ENCODE results near the gene KCND3. TPM values are rescaled to one million over a fixed set of nuclear protein-coding genes. Genes with fewer than 3 reads are reported as not detected.

The KCND3 gene
- total and polyA plus RNA-seq, 12 donors: 3.5 to 24.7 (median 15.2) TPM

GRCh38 chr1:111980686-111981085 lies 8.8 kb downstream of the KCND3 start:
- ATAC-seq: no peak
- H3K36me3 ChIP-seq: peaks cover 0 to 16% (median 0%) of the 10 kb centered on the region in 9 donors
- intact Hi-C loops (cut with DNase I): loop anchor here in 2 of 10 donors (10.0 kb wide), 2 partner anchors 56 to 76 kb away; no protein-coding TSS in a partner anchor
- no peak overlapping the region for H3K4me3 ChIP-seq
- no peak for DNase-seq
- TF ChIP-seq, protein P1, sequence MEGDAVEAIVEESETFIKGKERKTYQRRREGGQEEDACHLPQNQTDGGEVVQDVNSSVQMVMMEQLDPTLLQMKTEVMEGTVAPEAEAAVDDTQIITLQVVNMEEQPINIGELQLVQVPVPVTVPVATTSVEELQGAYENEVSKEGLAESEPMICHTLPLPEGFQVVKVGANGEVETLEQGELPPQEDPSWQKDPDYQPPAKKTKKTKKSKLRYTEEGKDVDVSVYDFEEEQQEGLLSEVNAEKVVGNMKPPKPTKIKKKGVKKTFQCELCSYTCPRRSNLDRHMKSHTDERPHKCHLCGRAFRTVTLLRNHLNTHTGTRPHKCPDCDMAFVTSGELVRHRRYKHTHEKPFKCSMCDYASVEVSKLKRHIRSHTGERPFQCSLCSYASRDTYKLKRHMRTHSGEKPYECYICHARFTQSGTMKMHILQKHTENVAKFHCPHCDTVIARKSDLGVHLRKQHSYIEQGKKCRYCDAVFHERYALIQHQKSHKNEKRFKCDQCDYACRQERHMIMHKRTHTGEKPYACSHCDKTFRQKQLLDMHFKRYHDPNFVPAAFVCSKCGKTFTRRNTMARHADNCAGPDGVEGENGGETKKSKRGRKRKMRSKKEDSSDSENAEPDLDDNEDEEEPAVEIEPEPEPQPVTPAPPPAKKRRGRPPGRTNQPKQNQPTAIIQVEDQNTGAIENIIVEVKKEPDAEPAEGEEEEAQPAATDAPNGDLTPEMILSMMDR (IDR thresholded peaks at IDR 0.05): no peak
- peaks cover 0 to 3% (median 0%) of the 10 kb centered on the region in 7 donors for H3K27me3 ChIP-seq
- no peak overlapping the region for H3K27ac ChIP-seq
- peaks cover 0 to 35% (median 14%) of the 10 kb centered on the region in 9 donors for H3K4me1 ChIP-seq
- 71 to 81% methylated on average over 6 of the region's 6 CpGs for WGBS, 2 donors
- no peaks in the 10 kb centered on the region for H3K9me3 ChIP-seq

DNA sequence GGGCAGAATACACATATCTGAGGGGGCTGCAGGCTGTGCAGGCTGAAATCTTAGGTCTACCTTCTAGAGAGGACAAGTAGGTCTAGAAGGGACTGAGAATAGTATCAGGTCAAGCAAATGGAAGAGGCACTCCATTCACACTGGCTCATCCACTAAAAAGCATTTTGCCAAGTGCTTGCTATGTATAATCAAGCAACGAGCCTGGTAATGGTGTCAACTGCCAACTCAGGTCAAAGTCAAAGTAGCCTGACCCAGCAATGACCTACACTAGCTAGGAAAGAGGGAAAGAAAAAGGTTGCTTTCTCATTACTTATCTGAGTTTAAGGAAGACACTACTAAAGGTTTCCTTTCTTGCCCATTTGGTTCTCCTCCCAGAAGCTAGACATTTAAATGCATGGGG lies 10.8 kb downstream of the KCND3 start:
- Histone ChIP-seq H3K9me3 (no peaks in the 10 kb centered on the region), H3K27ac (peak overlapping the region in 5 of 10 donors; percentile 6 to 47 (median 33)), H3K4me3 (no peak overlapping the region), H3K27me3 (peaks cover 0 to 15% (median 0%) of the 10 kb centered on the region in 7 donors), H3K4me1 (peaks cover 0 to 35% (median 14%) of the 10 kb centered on the region in 9 donors), H3K36me3 (peaks cover 0 to 24% (median 0%) of the 10 kb centered on the region in 9 donors)
- TF ChIP-seq, protein P1 (IDR thresholded peaks at IDR 0.05): no peak
- DNase-seq (no peak), ATAC-seq (peak in 6 of 8 donors; percentile 43 to 78 (median 66))
- intact Hi-C loops (cut with DNase I): no loop called here
- 23% methylated on average over 1 of the region's 1 CpG for WGBS, 2 donors

GRCh38 chr1:111977378-111977777 lies 12.1 kb downstream of the KCND3 start:
- Histone ChIP-seq H3K36me3 (peaks cover 0 to 24% (median 0%) of the 10 kb centered on the region in 9 donors), H3K27me3 (peaks cover 0 to 15% (median 0%) of the 10 kb centered on the region in 7 donors), H3K4me1 (peaks cover 0 to 46% (median 14%) of the 10 kb centered on the region in 9 donors), H3K9me3 (no peaks in the 10 kb centered on the region), H3K27ac (no peak overlapping the region), H3K4me3 (no peak overlapping the region)
- ATAC-seq (no peak), DNase-seq (no peak)
- intact Hi-C loops (cut with DNase I): no loop called here
- 69 to 77% methylated on average over 9 of the region's 9 CpGs for WGBS, 2 donors
- TF ChIP-seq, protein P1 (IDR thresholded peaks at IDR 0.05): no peak

DNA sequence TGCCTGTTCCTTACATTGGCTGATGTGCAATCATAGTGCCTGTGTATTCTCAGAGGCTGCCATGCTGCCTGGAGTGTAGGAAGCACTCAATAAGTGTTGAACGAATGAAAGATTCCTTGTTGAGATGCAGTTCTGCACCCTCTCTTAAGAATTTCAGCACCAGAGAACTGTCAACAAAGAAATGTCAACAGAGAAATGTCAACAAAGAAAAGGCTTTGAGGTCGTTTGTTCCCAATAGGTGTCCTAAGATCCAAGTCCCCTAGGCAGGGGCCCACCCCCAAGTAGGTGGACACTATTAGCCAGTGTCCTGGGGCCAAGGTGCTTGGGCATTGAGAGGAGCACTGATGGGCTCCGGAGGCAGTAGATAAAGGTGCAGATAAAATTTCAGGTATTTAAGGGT lies 12.6 kb downstream of the KCND3 start:
- intact Hi-C loops (cut with DNase I): no loop called here
- H3K4me1 ChIP-seq: peaks cover 0 to 46% (median 14%) of the 10 kb centered on the region in 9 donors

More for the DNA sequence above, 12.6 kb downstream of the KCND3 start:
- Histone ChIP-seq H3K27ac (no peak overlapping the region), H3K9me3 (no peaks in the 10 kb centered on the region), H3K27me3 (peaks cover 0 to 15% (median 0%) of the 10 kb centered on the region in 7 donors), H3K4me3 (no peak overlapping the region), H3K36me3 (peaks cover 0 to 19% (median 0%) of the 10 kb centered on the region in 9 donors)
- TF ChIP-seq, protein P1 (IDR thresholded peaks at IDR 0.05): no peak
- WGBS, 2 donors: 18 to 24% methylated on average over 3 of the region's 3 CpGs
- ATAC-seq (no peak), DNase-seq (no peak)

Data from heart right ventricle (tissue), 16 donors.